ENCODE results near the gene SCN7A.

Gene SCN7A

GRCh38 chr2:166404831-166405568, 89.0 kb downstream of the SCN7A start:
- no peak for DNase-seq (ENCODE audit: low read depth, low spot score)

GRCh38 chr2:166394245-166394644, 99.8 kb downstream of the SCN7A start:
- no peak for DNase-seq (ENCODE audit: low read depth, low spot score)

GRCh38 chr2:166393008-166393407, 101.0 kb downstream of the SCN7A start:
- DNase-seq (ENCODE audit: low read depth, low spot score) = no peak

- no peak for DNase-seq (ENCODE audit: low read depth, low spot score)
These were observed 105.5 kb downstream of the SCN7A start for GRCh38 chr2:166388481-166389070.

- DNase-seq (ENCODE audit: low read depth, low spot score) = no peak
These were observed 108.7 kb downstream of the SCN7A start for GRCh38 chr2:166385313-166385712.

- no peak for DNase-seq (ENCODE audit: low read depth, low spot score)
These were observed 109.3 kb downstream of the SCN7A start for GRCh38 chr2:166384774-166385173.

GRCh38 chr2:166382448-166382847, 111.6 kb downstream of the SCN7A start:
- no peak for DNase-seq (ENCODE audit: low read depth, low spot score)

- no peak for DNase-seq (ENCODE audit: low read depth, low spot score)
These were observed 113.4 kb downstream of the SCN7A start for GRCh38 chr2:166380615-166381014.

- no peak for DNase-seq (ENCODE audit: low read depth, low spot score)
These were observed 117.2 kb downstream of the SCN7A start for GRCh38 chr2:166376873-166377272.

- no peak for DNase-seq (ENCODE audit: low read depth, low spot score)
These were observed 117.6 kb downstream of the SCN7A start for GRCh38 chr2:166376488-166376828.

GRCh38 chr2:166375736-166376487, 118.1 kb downstream of the SCN7A start, which contains the start of gene SCN9A:
TSS of gene SCN9A (minus strand) at chr2:166375944. CDS start at chr2:166311756, 64,188 bp downstream.
- DNase-seq (ENCODE audit: low read depth, low spot score) = peak; percentile 77

GRCh38 chr2:166375195-166375735, 118.8 kb downstream of the SCN7A start:
- no peak for DNase-seq (ENCODE audit: low read depth, low spot score)

- no peak for DNase-seq (ENCODE audit: low read depth, low spot score)
These were observed 120.1 kb downstream of the SCN7A start for GRCh38 chr2:166373951-166374350.

- DNase-seq (ENCODE audit: low read depth, low spot score) = no peak
These were observed 120.5 kb downstream of the SCN7A start for GRCh38 chr2:166373539-166373938.

- DNase-seq (ENCODE audit: low read depth, low spot score) = no peak
These were observed 120.9 kb downstream of the SCN7A start for GRCh38 chr2:166373105-166373504.

GRCh38 chr2:166372046-166372445, 122.0 kb downstream of the SCN7A start:
- DNase-seq (ENCODE audit: low read depth, low spot score) = no peak

GRCh38 chr2:166365803-166366420, 128.1 kb downstream of the SCN7A start:
- DNase-seq (ENCODE audit: low read depth, low spot score) = no peak

GRCh38 chr2:166365239-166365638, 128.8 kb downstream of the SCN7A start:
- no peak for DNase-seq (ENCODE audit: low read depth, low spot score)

GRCh38 chr2:166364476-166365161, 129.4 kb downstream of the SCN7A start:
- DNase-seq (ENCODE audit: low read depth, low spot score) = no peak

GRCh38 chr2:166361351-166362153, 132.5 kb downstream of the SCN7A start:
- no peak for DNase-seq (ENCODE audit: low read depth, low spot score)

- no peak for DNase-seq (ENCODE audit: low read depth, low spot score)
These were observed 133.1 kb downstream of the SCN7A start for GRCh38 chr2:166360906-166361305.

Measured in ELF-1 (cell line).